ENCODE data around the gene STX18.

GRCh38 chr4:4521731-4522130 is 20.1 kb downstream of the STX18 start:
- TF ChIP-seq CTCF (IDR thresholded peaks at IDR 0.05; ENCODE audit: borderline replicate concordance, extremely low read depth, low read length, poor library complexity, severe bottlenecking) (no peak), EZH2 (IDR thresholded peaks at IDR 0.05; ENCODE audit: borderline replicate concordance, low read depth, low read length, severe bottlenecking) (no peak)

Measured in DND-41 (cell line).